Osteocyte (in vitro differentiated cells): ENCODE data around the gene LGR6. TPM values are rescaled to one million over a fixed set of nuclear protein-coding genes. Genes with fewer than 3 reads are reported as not detected.

Experiments
- DNase-seq: peaks from one replicate; pipeline ENCODE4 v3.0.0; 2021; ENCODE audit warnings: mixed read lengths; ENCODE audit not compliant: unreplicated experiment; ENCODE audit errors: extremely low spot score
- H3K27ac Mint-ChIP-seq: one replicate; pipeline ENCODE4 v1.8.0; 2021; ENCODE audit warnings: mild to moderate bottlenecking, mixed read lengths; ENCODE audit not compliant: unreplicated experiment
- H3K27me3 Mint-ChIP-seq: one replicate; pipeline ENCODE4 v1.8.0; 2021; ENCODE audit warnings: mixed read lengths; ENCODE audit not compliant: unreplicated experiment
- H3K36me3 Mint-ChIP-seq: one replicate; pipeline ENCODE4 v1.8.0; 2021; ENCODE audit warnings: mixed read lengths; ENCODE audit not compliant: unreplicated experiment
- H3K4me1 Mint-ChIP-seq: one replicate; pipeline ENCODE4 v1.8.0; 2021; ENCODE audit warnings: mixed read lengths; ENCODE audit not compliant: unreplicated experiment
- H3K4me3 Mint-ChIP-seq: one replicate; pipeline ENCODE4 v1.8.0; 2021; ENCODE audit warnings: mild to moderate bottlenecking, moderate library complexity, mixed read lengths; ENCODE audit not compliant: unreplicated experiment
- H3K9me3 Mint-ChIP-seq: one replicate; pipeline ENCODE4 v1.8.0; 2021; ENCODE audit warnings: mixed read lengths; ENCODE audit not compliant: unreplicated experiment
- total RNA-seq: library from RNA; stranded (reverse); gene quantifications from 2 replicates; pipeline ENCODE4 v1.2.1, GENCODE V29; 2021
- TF ChIP-seq, protein P1 (sequence below): fragments of 200-600 bp; sonication (generic); IDR thresholded peaks from 2 replicates; pipeline ENCODE4 v1.5.0; 2021; ENCODE audit warnings: antibody characterized with exemption, mild to moderate bottlenecking, moderate library complexity

LGR6 gene
- total RNA-seq, 1 donor from 2014 or later, result 9.9 TPM

GRCh38 chr1:202287196-202287595, 93.6 kb downstream of the LGR6 start:
- no peak for DNase-seq
- H3K4me1 Mint-ChIP-seq, result peaks cover 60% of the 10 kb centered on the region

DNA sequence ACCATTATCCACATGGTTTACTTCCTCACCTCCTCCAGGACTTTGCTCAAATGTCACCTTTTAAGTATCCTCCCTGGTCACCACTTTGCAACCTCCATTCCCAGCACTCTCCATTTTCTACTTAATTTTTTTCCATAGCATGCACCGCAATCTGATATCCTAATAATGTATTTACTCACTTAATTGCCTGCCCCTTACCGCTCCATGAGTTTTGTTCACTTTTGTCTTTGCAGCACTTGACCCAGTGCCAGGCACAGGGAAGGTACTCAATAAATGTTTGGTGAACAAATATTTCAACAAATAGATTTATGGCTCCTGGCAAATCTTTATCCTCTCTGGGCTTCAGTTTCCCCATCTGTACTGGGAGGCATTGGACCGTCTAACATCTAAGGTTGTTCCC, 94.6 kb downstream of the LGR6 start:
- Mint-ChIP-seq H3K9me3 (peaks cover 6% of the 10 kb centered on the region), H3K36me3 (no peaks in the 10 kb centered on the region), H3K27me3 (no peaks in the 10 kb centered on the region), H3K4me3 (no peak overlapping the region), H3K27ac (no peak overlapping the region), H3K4me1 (peaks cover 53% of the 10 kb centered on the region)
- no peak for DNase-seq
- TF ChIP-seq, protein P1, sequence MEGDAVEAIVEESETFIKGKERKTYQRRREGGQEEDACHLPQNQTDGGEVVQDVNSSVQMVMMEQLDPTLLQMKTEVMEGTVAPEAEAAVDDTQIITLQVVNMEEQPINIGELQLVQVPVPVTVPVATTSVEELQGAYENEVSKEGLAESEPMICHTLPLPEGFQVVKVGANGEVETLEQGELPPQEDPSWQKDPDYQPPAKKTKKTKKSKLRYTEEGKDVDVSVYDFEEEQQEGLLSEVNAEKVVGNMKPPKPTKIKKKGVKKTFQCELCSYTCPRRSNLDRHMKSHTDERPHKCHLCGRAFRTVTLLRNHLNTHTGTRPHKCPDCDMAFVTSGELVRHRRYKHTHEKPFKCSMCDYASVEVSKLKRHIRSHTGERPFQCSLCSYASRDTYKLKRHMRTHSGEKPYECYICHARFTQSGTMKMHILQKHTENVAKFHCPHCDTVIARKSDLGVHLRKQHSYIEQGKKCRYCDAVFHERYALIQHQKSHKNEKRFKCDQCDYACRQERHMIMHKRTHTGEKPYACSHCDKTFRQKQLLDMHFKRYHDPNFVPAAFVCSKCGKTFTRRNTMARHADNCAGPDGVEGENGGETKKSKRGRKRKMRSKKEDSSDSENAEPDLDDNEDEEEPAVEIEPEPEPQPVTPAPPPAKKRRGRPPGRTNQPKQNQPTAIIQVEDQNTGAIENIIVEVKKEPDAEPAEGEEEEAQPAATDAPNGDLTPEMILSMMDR, result no peak

More at GRCh38 chr1:202287196-202287595, 93.6 kb downstream of the LGR6 start:
- Mint-ChIP-seq H3K4me3 (no peak overlapping the region), H3K27ac (peak overlapping the region; percentile 5), H3K9me3 (peaks cover 4% of the 10 kb centered on the region), H3K36me3 (no peaks in the 10 kb centered on the region), H3K27me3 (no peaks in the 10 kb centered on the region)
- TF ChIP-seq, protein P1, result no peak

DNA sequence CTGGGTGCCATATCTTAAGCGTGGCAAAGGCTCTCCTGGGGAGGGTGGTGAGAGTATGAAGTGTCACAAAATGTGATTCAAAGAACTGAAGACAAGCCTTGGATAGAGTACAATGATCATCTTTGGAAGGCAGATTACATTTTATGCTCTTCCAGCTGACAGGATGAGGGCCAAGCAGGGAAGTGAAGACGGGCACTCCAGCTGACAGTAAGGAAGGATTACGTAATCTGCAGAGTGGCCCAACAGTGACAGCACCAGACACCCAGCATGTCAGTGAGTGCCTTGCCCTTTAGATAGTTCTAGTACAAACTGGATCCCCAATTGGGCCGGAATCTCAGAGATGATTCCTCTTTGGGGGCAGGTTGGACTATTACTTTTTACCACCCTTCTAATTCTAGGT, 95.4 kb downstream of the LGR6 start:
- Mint-ChIP-seq H3K27me3 (no peaks in the 10 kb centered on the region), H3K4me1 (peaks cover 45% of the 10 kb centered on the region), H3K4me3 (no peak overlapping the region), H3K27ac (no peak overlapping the region), H3K9me3 (peaks cover 6% of the 10 kb centered on the region), H3K36me3 (no peaks in the 10 kb centered on the region)
- TF ChIP-seq, protein P1, result no peak
- no peak for DNase-seq

- DNase-seq, result no peak
- H3K36me3 Mint-ChIP-seq, result no peaks in the 10 kb centered on the region
- H3K4me1 Mint-ChIP-seq, result peaks cover 28% of the 10 kb centered on the region
- TF ChIP-seq, protein P1, result no peak
- H3K27ac Mint-ChIP-seq, result no peak overlapping the region
- H3K9me3 Mint-ChIP-seq, result peaks cover 6% of the 10 kb centered on the region
- H3K27me3 Mint-ChIP-seq, result no peaks in the 10 kb centered on the region
- H3K4me3 Mint-ChIP-seq, result no peak overlapping the region
These were observed 97.4 kb downstream of the LGR6 start for GRCh38 chr1:202291001-202291400.

- TF ChIP-seq, protein P1, result no peak
- H3K9me3 Mint-ChIP-seq, result peaks cover 6% of the 10 kb centered on the region
- no peak for DNase-seq
- H3K27me3 Mint-ChIP-seq, result peaks cover 2% of the 10 kb centered on the region
- H3K4me1 Mint-ChIP-seq, result peaks cover 17% of the 10 kb centered on the region
- H3K4me3 Mint-ChIP-seq, result no peak overlapping the region
- H3K27ac Mint-ChIP-seq, result no peak overlapping the region
- no peaks in the 10 kb centered on the region for H3K36me3 Mint-ChIP-seq
These were observed 98.5 kb downstream of the LGR6 start for GRCh38 chr1:202291961-202292712.
